ENCODE measurements around the gene BCAR1. TPM values are rescaled to one million over a fixed set of nuclear protein-coding genes. Genes with fewer than 3 reads are reported as not detected.

The BCAR1 gene, protein sequence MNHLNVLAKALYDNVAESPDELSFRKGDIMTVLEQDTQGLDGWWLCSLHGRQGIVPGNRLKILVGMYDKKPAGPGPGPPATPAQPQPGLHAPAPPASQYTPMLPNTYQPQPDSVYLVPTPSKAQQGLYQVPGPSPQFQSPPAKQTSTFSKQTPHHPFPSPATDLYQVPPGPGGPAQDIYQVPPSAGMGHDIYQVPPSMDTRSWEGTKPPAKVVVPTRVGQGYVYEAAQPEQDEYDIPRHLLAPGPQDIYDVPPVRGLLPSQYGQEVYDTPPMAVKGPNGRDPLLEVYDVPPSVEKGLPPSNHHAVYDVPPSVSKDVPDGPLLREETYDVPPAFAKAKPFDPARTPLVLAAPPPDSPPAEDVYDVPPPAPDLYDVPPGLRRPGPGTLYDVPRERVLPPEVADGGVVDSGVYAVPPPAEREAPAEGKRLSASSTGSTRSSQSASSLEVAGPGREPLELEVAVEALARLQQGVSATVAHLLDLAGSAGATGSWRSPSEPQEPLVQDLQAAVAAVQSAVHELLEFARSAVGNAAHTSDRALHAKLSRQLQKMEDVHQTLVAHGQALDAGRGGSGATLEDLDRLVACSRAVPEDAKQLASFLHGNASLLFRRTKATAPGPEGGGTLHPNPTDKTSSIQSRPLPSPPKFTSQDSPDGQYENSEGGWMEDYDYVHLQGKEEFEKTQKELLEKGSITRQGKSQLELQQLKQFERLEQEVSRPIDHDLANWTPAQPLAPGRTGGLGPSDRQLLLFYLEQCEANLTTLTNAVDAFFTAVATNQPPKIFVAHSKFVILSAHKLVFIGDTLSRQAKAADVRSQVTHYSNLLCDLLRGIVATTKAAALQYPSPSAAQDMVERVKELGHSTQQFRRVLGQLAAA
- total RNA-seq, result 100 to 1,000 TPM; 100 to 134 (median 116) TPM
- long read RNA-seq, donor 1, full-length matches to known transcripts, result 157 of 281 reads
- long read RNA-seq, donor 1, partial matches to known transcripts, result 65 of 281 reads
- long read RNA-seq, donor 1, other reads (novel, unspliced or antisense), result 59 of 281 reads
- long read RNA-seq, donor 2, full-length matches to known transcripts, result 8 of 21 reads
- long read RNA-seq, donor 2, partial matches to known transcripts, result 9 of 21 reads
- long read RNA-seq, donor 2, other reads (novel, unspliced or antisense), result 4 of 21 reads

DNA sequence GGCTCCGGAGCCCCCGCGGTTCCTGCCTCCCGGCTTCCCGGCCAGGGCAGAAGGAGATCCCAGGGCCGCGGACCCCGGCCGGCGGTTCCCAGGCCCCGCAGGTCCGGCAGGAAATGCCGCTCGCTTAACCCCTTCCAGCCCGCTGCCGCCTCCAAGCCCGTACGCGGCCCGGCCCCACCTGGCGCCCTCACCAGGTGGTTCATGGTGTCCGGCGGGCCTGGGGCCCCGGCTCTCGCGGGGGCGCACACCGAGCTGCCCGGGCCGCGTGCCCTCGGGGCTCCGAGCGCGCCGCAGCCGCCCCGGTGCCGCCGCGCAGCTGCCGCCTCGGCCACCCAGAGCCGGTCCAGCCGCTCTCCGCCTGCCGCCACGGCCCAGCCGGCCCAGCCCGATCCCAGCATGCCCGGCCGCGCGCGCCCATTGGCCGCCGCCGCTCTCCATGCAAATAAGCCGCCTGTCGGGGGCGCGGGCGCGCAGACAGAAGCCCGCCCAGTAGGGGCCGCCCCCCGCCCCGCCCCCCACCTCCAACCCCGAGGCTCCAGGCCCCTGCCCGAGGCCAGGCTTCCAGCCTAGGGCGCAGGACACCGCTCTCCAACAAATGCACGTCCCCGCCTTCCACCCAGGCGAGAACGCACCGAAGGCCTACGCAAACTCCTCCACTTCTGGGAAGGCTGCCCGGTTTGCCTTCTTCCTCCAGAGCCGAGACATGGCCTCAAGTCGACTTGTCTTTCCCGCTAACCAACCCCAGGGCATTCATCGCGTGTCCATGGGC is at the start of gene BCAR1:
BCAR1 (minus strand) TSS at position 345 of the 769 bp plus-strand sequence; CDS start at position 203, 142 bp downstream.
- H3K36me3 ChIP-seq (ENCODE audit: low read depth), result no peaks in the 10 kb centered on the region
- peaks cover 56% of the 10 kb centered on the region for H3K4me1 ChIP-seq (ENCODE audit: low read depth)
- TF ChIP-seq CTCF (IDR thresholded peaks at IDR 0.05), result no peak
- DNase-seq, result peak; percentile 89 to 93 (median 91)
- H3K9me3 ChIP-seq, result no peaks in the 10 kb centered on the region
- intact Hi-C loops (cut with DNase I, micrococcal nuclease), result no loop called here
- peak within 1 kb of the TSS; percentile 72 for H3K4me3 ChIP-seq
- peak; percentile 74 for ATAC-seq

DNA sequence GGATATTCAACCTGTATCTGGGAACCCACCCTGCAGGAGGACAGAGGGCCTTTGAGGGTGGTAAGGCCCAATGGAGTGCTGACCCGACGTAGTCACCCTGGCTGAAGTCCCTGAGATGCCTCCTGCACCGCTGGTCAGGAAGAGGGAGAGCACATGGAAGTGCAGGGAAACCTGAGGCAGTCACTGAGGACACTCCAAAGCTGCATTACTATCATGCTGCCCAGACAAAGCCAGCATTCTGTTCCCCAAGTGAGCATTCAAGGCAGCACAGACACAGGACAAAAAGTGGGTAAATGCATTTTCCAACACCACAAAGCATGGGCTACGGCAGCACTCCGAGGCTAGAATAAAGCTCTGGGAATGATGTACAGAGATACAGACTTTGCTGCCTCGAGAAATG is 46.8 kb upstream of the BCAR1 start:
- Histone ChIP-seq H3K4me1 (ENCODE audit: low read depth) (no peaks in the 10 kb centered on the region), H3K36me3 (ENCODE audit: low read depth) (no peaks in the 10 kb centered on the region), H3K4me3 (no peak overlapping the region), H3K9me3 (no peaks in the 10 kb centered on the region)
- TF ChIP-seq CTCF (IDR thresholded peaks at IDR 0.05), result no peak
- DNase-seq (no peak), ATAC-seq (no peak)
- intact Hi-C loops (cut with DNase I, micrococcal nuclease), result no loop called here

- ATAC-seq, result no peak
- no peaks in the 10 kb centered on the region for H3K4me1 ChIP-seq (ENCODE audit: low read depth)
- H3K36me3 ChIP-seq (ENCODE audit: low read depth), result no peaks in the 10 kb centered on the region
- H3K9me3 ChIP-seq, result no peaks in the 10 kb centered on the region
- H3K4me3 ChIP-seq, result no peak overlapping the region
- no peak for TF ChIP-seq CTCF (IDR thresholded peaks at IDR 0.05)
- no peak for DNase-seq
- intact Hi-C loops (cut with DNase I, micrococcal nuclease), result no loop called here
These were observed 45.2 kb upstream of the BCAR1 start for GRCh38 chr16:75296606-75297005.

- Histone ChIP-seq H3K9me3 (no peaks in the 10 kb centered on the region), H3K36me3 (ENCODE audit: low read depth) (no peaks in the 10 kb centered on the region), H3K4me1 (ENCODE audit: low read depth) (no peaks in the 10 kb centered on the region), H3K4me3 (no peak overlapping the region)
- intact Hi-C loops (cut with DNase I, micrococcal nuclease), result no loop called here
- no peak for TF ChIP-seq CTCF (IDR thresholded peaks at IDR 0.05)
- ATAC-seq, result no peak
- DNase-seq, result no peak
These were observed 43.5 kb upstream of the BCAR1 start for GRCh38 chr16:75294773-75295459.
